HG02885 (cell line): Measurements from ENCODE around the gene POU2AF1.
"Not testable (repeated sequence)": the region's sequence is repeated elsewhere in the genome, so short reads cannot be mapped to it uniquely, and the experiment has no call there.

ENCODE experiments used
- ATAC-seq: cut with Tn5 transposase; IDR thresholded peaks from one replicate; pipeline ENCODE4 v1.9.1; 2021; ENCODE audit warnings: mild to moderate bottlenecking; ENCODE audit not compliant: unreplicated experiment, poor library complexity

The POU2AF1 gene

DNA sequence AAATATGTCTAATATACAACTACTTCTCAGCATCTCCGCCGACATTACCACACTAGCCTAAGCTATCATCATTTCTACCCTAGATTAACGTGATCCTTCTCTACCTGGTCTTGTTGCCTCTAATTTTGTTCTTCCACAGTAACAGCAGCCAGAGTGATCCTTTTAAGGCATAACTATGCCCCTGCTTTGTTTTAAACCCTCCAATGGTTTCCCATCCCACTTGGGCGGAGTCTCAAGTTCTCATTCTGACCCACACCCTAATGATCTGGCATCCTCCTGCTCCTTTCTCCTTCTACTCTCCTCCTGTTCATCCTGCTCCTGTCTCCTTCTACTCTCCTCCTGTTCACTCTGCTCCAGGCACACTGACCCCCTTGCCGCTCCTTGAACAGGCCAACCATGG lies 31.9 kb upstream of the POU2AF1 start:
- no peak for ATAC-seq

DNA sequence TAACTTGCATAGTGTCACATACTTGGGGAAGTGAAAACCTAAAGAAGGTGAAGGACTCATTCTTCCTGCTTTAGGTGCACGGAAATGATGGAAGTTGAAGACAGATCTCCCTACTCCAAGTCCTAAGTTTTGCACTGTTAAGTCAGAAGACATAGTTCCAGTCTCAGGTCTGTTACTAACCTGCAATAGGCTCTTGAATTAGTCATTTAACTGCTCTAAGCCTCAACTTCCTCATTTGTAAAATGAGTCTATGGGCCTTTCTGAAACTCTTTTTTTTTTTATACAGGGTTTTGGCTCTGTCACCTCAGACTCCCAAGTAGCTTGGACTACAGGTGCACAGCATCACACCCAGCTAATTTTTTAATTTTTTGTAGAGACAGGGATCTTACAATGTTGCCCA lies 30.8 kb upstream of the POU2AF1 start:
- peak; percentile 70 for ATAC-seq

DNA sequence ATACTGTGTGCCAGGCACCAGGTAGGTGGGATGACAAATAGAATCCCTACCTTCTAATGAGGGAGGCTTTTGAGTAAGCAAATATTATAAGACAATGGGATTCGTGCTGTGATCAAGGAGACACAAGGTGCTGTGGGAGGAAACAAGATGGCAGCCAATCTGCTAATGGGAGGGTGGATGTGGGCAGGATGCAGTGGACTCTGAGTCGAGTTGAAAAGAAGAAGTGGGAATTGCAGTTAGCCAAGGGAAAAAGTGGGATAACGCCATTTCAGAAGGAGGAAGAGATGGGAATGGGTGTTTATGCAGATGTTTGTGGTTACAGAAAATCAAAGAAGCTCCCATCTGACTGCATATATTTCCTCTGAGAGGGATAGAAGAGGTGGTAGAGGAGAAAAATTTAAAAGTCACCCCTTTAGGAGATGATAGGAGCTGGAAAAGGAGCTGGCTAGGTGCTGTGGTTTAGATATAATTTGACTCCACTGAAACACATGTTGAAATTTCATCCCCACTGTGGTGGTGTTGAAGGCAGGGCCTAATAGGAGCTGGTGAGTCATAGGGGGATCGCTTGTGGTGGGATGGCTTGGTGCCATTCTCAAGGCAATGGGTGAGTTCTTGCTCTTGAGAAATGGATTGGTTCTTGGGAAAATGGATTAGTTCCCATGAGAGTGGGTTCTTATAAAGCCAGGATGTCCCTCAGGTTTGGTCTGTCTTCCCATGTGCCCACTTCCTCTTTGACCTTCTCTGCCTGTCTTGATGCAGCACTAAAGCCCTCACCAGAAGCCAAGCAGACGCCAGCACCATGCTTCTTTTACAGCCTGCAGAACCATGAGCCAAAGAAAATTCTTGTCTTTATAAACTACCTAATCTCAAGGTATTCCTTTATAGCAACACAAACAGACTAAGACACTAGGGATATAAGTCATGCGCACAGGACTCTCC lies 30.0 kb upstream of the POU2AF1 start:
- peak; percentile 47 for ATAC-seq

DNA sequence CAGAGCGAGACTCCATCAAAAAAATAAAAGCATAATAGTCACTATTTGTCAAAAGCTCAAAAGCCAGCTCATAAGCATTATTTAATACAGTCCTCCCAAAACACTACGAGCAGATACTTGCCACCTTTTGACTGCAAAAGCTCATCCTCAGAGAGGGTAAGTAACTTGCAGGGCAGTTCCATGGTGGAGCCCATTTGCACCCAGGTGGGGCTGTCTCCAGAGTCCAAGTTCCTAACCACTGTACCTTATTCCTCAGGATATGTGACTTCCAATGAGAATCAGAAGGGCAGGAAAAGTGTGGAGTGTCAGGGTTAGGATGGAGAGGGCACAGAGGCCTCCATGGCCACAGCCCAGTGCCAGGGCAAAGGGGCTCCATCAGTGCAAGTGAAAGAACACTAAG lies 28.6 kb upstream of the POU2AF1 start:
- ATAC-seq = no peak

DNA sequence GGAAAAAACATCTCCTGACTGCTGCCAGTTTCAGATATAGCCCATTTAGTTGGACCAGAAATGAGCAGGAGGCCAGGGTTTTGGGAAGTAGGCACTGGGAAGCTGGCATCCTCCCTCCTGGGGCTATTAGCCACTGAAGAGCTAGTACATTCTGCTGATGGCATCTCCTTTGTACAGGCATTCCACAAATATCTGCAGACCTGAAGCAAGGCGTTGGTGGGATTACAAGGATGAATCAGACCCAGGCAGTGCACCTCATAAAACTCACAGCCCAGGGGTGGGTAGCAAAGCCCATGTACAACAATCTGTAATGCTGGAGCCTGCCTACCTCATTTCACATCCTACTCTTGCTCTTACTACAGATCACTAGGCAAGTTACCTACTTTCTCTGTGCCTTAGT lies 27.5 kb upstream of the POU2AF1 start:
- ATAC-seq = no peak

DNA sequence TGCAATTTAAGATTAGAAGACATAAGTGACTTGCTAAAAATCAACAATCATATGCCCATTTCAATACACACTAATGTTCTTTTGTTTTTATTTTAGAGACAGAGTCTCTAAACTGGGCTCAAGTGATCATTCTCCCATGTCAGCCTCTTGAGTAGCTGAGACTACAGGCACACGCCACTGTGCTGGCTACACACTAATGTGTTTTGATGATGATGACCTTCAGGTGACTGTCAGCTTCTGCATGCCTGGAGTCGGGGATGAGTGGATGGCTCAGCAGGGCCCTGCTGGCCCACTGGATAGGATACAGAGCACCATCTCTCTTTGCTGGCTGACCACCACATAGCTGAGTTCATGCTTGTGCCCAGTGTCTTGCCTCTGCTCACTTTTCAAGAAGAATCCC lies 27.0 kb upstream of the POU2AF1 start:
- no peak for ATAC-seq

DNA sequence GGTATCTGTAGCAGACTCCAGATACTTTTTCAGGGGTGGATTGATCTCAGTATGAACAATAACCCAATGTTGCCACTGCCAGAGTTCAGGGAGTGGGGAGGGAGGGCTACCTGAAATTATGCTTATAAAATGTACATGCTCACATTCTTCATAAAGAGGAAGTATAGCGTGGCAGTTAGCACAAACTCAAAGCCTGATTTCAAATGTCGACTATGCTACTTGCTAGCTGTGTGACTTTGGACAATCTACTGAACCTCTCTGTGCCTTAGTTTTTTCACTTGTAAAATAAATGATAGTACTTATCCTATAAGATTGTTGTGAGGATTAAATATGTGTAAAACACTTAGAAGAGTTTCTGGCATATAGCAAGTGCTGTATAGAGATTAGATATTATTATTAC lies 26.5 kb upstream of the POU2AF1 start:
- ATAC-seq = no peak

DNA sequence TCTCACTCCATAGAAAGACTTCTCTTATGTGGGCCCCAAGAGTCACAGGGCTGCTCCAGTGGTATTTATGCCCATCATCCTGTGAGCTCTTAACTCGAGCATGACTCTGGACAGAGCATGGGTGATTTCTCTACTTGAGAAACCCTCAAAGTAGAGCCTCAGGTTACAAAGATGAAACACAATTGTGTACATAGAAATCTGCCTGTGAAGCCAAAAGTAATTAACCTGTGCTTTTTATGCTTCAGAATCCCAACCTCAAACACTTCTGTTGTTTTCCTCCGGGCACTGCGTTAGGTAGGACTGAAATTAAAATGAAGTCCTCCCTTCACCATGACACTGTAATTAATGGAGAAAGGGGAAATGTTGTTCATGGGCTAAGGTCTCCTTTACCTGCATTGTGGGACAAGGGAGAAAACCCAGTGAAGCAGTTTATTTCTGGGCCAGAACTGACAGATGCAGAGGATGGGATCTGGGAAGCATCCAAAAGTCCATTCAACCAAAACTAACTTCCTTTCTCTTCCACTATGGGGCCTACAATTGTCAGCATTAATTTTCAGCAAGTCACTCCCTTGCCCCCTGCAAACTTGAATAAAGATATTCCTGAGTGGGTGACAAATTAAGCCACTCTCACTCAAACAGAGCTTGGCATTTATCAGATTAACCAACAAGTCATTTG lies 24.1 kb upstream of the POU2AF1 start:
- ATAC-seq = no peak

DNA sequence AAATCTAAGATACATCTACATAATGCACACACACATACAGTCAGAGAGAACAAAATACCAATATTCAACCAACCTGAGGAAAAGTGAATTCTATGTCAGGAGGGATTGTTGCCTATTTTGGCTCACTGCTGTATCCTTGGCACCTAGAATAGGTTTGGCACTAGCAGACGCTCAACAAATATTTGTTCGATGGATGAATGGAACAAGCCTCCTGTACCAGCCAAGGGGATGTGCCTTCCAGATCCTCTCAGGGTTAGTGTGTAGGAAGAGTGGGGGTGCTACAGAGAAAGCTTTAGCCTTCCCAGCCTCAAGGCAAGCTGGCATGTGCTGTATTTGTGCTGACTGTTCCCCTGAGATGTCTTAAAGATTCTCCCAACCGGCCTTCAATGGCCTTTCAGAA lies 23.3 kb upstream of the POU2AF1 start:
- ATAC-seq = no peak

DNA sequence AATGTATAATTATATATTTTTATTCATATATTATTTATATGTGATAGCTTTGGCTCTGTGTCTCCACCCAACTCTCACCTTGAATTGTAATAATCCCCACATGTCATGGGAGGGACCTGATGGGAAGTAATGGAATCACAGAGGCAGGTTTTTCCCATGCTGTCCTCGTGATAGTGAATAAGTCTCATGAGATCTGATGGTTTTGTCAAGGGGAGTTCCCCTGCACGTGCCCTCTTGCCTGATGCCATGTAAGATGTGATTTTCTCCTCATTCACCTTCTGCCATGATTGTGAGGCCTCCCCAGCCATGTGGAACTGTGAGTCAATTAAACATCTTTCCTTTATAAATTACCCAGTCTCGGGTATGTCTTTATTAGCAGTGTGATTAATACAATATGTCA lies 22.9 kb upstream of the POU2AF1 start:
- not testable (repeated sequence) for ATAC-seq

DNA sequence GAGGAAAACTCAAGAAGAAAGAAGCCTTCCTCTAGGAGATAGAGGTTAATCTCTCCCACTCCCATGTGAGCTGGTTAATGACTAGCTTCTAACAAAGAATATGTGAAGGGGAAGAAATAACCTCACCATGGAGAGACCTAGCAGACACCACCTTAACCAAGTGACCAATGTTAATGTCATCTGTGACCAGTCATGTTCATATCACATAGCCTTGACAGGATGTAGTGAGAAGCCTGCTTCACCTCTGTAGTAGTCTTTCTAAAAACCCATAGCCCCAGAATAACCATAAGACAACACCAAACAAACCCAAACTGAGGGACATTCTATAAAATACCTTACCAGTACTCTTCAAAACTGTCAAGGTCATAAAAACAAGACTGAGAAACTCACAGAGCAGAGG lies 21.5 kb upstream of the POU2AF1 start:
- no peak for ATAC-seq

DNA sequence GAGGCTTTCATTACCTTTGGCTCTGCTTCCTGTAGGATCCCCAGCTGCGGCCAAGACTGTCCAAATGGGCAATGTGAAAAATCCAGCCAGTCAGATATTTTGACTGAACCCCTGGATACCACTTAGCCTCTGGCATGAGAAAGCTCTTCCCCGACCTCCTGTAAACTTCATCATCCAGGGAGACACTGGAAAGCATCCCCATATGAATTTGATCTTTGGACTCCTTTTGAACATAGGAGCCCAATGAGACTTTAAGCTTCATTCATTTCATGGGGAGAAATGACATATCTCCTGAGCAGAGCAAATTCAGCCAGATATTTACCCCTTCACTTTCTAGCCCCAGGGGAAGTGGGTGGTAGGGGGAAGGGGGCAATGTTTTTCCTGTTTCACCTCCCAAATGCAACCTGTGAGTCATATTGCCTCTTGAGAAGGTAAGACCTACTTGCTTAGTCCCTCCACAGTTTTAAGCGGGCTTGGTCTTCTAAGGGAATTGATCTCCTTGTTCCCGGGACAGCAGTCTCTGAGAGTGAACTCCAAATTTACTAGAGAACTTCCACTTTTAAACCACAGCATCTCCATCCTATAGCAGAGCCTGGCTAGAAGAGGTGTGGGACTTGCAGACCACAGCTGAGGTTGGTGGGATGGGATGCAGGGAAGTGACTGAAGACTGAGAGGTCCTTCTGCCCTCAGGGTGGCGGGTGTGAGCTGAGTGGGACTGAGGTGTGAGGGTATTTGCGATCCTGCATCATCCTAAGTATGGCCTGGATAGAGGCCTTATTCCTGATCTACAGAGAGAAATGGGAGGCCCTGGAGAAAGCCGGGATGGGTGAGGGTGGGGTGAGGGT lies 20.3 kb upstream of the POU2AF1 start:
- ATAC-seq = no peak

DNA sequence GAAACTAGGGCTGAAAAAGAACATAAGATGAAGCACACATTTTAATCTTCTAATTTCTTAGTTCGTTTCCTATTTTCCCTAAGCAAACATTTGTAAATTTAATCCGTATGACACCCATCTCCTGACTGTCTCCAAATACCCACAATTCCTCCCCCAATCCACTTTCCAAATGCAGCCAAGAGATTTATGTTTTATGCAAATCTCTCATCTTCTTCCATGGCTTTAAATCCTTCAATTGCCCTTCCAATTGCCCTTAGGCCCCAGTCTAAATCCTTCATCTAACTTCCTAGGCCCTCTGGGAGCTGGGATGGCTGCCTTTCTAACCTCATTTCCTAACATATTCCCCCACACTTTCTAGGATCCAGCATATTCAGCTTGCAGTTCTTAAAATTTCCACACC lies 18.0 kb upstream of the POU2AF1 start:
- no peak for ATAC-seq

DNA sequence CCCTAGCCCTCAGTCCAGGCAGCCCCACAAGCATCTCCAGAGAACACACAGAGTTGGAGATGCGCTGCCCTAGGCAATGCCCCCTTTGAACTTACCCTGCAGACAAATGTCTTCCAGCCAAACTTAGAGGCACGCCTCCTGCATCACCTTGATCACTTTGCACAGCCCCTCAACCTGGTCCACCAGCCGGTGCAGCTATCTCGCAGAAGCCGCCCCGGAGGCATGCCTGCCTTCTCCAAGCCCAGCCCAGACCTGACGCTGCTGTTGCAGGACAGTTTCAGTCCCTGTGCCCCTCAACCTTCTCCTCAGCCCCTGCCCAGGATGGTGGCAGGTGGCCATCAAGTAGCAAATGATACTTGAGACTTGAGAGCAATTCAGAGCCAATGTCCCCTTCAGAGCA lies 16.7 kb upstream of the POU2AF1 start:
- ATAC-seq = no peak

DNA sequence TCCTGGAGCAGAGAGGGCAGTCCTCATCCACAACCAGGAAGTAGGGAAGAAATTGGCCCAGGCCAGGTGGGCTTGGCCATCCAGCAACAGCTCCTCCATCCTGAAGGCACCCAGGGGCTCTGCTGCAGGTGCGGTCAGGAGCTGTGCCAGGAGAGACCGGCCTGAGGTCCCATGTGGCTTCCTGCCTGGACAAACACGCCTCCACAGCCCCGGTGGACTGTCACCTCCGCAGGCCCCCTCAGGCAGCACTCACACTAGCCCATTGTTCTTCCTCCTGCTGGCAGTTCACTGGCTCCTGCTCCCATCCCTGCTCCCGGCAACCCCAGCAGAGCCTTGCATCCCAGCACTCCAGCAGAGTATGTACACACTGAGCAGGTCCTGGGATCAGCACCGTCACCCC lies 16.0 kb upstream of the POU2AF1 start:
- ATAC-seq = no peak

DNA sequence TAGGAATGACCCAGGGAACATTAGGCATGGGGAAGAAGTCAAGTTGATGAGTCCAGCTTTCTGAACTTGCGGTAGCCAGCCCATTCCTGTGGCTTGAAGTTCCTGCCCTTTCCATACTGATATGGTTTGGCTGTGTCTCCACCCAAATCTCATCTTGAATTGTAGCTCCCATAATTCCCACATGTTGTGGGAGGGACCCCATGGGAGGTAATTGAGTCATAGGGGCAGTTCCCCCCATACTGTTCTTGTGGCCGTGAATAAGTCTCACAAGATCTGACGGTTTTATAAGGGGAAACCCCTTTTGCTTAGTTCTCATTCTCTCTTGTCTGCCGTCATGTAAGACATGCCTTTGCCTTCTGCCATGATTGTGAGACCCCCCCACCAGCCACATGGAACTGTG lies 15.1 kb upstream of the POU2AF1 start:
- ATAC-seq = not testable (repeated sequence)

DNA sequence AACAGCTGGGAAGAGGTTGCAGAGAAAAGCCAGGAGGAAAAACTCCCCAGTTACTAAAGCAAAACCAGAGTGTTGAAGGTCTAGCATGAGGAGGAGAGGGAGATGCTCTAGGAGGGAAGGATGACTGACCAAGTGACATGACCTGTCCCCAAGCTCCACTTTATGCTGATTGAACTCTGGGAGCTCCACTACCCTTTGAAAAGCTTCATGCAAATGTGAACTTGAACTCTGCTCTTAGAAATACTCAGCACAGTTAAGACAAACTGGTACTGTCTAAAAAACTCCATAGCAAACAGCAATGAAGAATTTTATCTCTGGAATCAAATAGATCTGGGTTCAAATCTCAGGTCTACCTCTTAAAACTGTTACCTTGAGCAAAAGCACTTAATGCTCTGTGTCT lies 14.5 kb upstream of the POU2AF1 start:
- ATAC-seq = no peak

DNA sequence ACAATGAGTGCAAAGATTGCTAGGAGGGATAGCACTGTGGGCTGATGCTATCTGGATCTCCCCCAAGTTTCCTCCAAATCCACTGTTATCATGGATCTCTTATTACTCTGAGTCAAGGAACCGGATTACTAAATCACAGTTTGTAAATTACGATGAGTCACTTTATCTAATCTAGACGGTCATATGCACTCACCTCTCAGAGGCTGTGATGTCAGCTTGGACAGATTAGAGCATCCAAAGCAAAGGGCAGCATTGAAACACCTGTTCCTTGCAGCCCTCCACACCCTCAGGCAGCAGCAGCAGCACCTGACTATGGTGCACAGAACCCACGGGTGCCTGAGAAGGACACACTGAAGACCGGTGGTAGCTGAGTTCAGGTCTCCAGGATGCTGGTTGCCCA lies 14.0 kb upstream of the POU2AF1 start:
- no peak for ATAC-seq

DNA sequence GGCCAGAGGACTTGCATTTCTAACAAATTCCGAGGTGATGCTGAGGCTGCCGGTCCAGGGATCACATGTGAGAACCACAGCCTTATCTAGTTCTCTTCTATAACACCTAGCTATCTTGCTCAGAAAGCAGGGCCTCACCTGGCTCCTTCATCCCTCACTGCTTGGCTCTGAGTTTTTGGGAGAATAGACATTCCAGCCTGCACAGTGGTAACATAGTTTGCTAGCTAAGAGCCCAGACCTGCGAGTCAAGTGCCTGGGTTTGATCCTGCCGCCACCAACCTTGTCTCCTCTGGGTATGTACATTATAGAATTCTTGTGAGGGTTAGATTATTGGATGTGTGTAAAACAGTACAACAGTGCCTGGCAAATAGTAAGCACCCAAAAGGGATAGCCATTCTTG lies 13.5 kb upstream of the POU2AF1 start:
- ATAC-seq = no peak

DNA sequence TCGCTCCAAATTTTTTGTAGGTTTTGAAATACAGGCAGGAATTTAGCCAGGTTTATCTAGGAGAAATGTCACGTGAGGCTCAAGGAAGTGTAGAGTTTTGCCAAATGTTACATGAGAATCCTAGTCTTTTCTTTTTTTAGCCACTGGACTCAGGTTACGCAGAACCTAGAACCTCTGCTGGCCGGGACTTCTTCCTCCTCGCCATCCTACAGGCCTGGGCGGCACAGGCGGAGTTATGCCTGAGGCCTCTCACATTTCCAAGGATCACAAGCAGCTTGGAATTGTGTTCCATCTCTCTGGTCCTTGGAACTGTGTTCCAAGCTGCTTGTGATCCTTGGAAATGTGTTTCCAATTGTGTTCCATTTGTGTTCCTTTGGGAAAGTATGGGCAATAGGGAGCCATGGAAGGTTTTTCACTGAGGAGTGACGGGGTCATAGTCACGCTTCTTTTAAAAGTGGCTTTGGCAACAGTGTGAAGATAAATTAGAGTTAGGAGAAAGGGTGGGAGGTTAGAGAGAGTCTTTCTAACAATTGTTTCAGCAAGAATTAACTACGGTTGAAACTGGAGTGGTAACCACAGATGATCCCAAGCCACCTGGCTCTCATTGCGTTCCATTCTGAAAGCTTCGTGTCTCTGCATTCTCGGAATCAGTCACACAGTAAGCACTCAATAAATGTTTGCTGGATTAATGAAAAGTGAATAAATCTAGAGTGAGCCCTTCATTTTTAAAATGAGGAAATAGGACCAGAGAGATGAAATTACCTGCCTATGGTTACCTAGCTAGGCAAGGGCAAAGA lies 12.5 kb upstream of the POU2AF1 start:
- ATAC-seq = no peak
